ENCODE results near the gene CFAP97D2. TPM values are rescaled to one million over a fixed set of nuclear protein-coding genes. Genes with fewer than 3 reads are reported as not detected.

The CFAP97D2 gene
- polyA plus RNA-seq, 1 donor (not counting 4 experiments of a cell fraction or from before 2014, with no cell fraction given) = not detected

GRCh38 chr13:114229506-114229905 lies 50.4 kb downstream of the CFAP97D2 start:
- no peaks in the 10 kb centered on the region for H3K36me3 ChIP-seq (ENCODE audit: control insufficient read depth in 2 of 2, extremely low read depth in 1 of 2, insufficient read depth in 2 of 2, low read length in 2 of 2)
- H3K27ac ChIP-seq (ENCODE audit: control insufficient read depth, insufficient read depth, low read length) = no peak overlapping the region
- no peak overlapping the region for H3K9ac ChIP-seq (ENCODE audit: control insufficient read depth, extremely low read depth, insufficient read depth, low read length)
- dilution Hi-C loops (cut with MboI; ENCODE audit: extremely low pct_ligation_motif_present, low sequenced_read_pairs) = no loop called here
- peaks cover 3% of the 10 kb centered on the region for H3K4me1 ChIP-seq (ENCODE audit: control insufficient read depth, extremely low read depth, insufficient read depth, low read length)
- H3K9me3 ChIP-seq (ENCODE audit: control insufficient read depth, low read depth, low read length) = no peaks in the 10 kb centered on the region
- peaks cover 14% of the 10 kb centered on the region for H3K27me3 ChIP-seq (ENCODE audit: control insufficient read depth, extremely low read depth, insufficient read depth, low read length)
- DNase-seq (ENCODE audit: low read depth, low spot score) (no peak), FAIRE-seq (no peak)
- no peaks in the 10 kb centered on the region for H3K9me1 ChIP-seq (ENCODE audit: control insufficient read depth, extremely low read depth, insufficient read depth, low read length)
- no peak overlapping the region for H3K4me3 ChIP-seq (ENCODE audit: control insufficient read depth in 2 of 3, extremely low read depth in 1 of 3, insufficient read depth in 2 of 3, low read depth in 1 of 3, low read length in 3 of 3)
- H4K20me1 ChIP-seq (ENCODE audit: control insufficient read depth, extremely low read depth, insufficient read depth, low read length) = no peaks in the 10 kb centered on the region
- H2AFZ ChIP-seq (ENCODE audit: control insufficient read depth, low read length) = no peak overlapping the region
- no peak overlapping the region for H3K4me2 ChIP-seq (ENCODE audit: control insufficient read depth, extremely low read depth, insufficient read depth, low read depth, low read length)
- no peaks in the 10 kb centered on the region for H3K79me2 ChIP-seq (ENCODE audit: control insufficient read depth, insufficient read depth, low read length)
- no peak for TF ChIP-seq EZH2 (IDR thresholded peaks at IDR 0.05; ENCODE audit: low read length)
- TF ChIP-seq CTCF (optimal IDR thresholded peaks at IDR 0.05 in 1 of 3, IDR thresholded peaks at IDR 0.05 in 1 of 3, conservative IDR thresholded peaks at IDR 0.05 in 1 of 3; ENCODE audit: extremely low read depth in 1 of 3, insufficient read depth in 2 of 3, low read length in 3 of 3) = no peak

GRCh38 chr13:114230117-114230516 lies 51.1 kb downstream of the CFAP97D2 start:
- Histone ChIP-seq H3K4me1 (ENCODE audit: control insufficient read depth, extremely low read depth, insufficient read depth, low read length) (peaks cover 3% of the 10 kb centered on the region), H4K20me1 (ENCODE audit: control insufficient read depth, extremely low read depth, insufficient read depth, low read length) (no peaks in the 10 kb centered on the region), H3K9me3 (ENCODE audit: control insufficient read depth, low read depth, low read length) (no peaks in the 10 kb centered on the region), H3K4me3 (ENCODE audit: control insufficient read depth in 2 of 3, extremely low read depth in 1 of 3, insufficient read depth in 2 of 3, low read depth in 1 of 3, low read length in 3 of 3) (no peak overlapping the region), H3K9me1 (ENCODE audit: control insufficient read depth, extremely low read depth, insufficient read depth, low read length) (no peaks in the 10 kb centered on the region), H2AFZ (ENCODE audit: control insufficient read depth, low read length) (no peak overlapping the region), H3K9ac (ENCODE audit: control insufficient read depth, extremely low read depth, insufficient read depth, low read length) (no peak overlapping the region), H3K79me2 (ENCODE audit: control insufficient read depth, insufficient read depth, low read length) (peaks cover 3% of the 10 kb centered on the region), H3K27ac (ENCODE audit: control insufficient read depth, insufficient read depth, low read length) (no peak overlapping the region), H3K27me3 (ENCODE audit: control insufficient read depth, extremely low read depth, insufficient read depth, low read length) (peaks cover 14% of the 10 kb centered on the region), H3K36me3 (ENCODE audit: control insufficient read depth in 2 of 2, extremely low read depth in 1 of 2, insufficient read depth in 2 of 2, low read length in 2 of 2) (no peaks in the 10 kb centered on the region), H3K4me2 (ENCODE audit: control insufficient read depth, extremely low read depth, insufficient read depth, low read depth, low read length) (no peak overlapping the region)
- dilution Hi-C loops (cut with MboI; ENCODE audit: extremely low pct_ligation_motif_present, low sequenced_read_pairs) = no loop called here
- no peak for DNase-seq (ENCODE audit: low read depth, low spot score)
- FAIRE-seq = no peak
- TF ChIP-seq EZH2 (IDR thresholded peaks at IDR 0.05; ENCODE audit: low read length) (no peak), CTCF (optimal IDR thresholded peaks at IDR 0.05 in 1 of 3, IDR thresholded peaks at IDR 0.05 in 1 of 3, conservative IDR thresholded peaks at IDR 0.05 in 1 of 3; ENCODE audit: extremely low read depth in 1 of 3, insufficient read depth in 2 of 3, low read length in 3 of 3) (no peak)

All from keratinocyte (primary cell).